HepG2 (cell line): ENCODE measurements around the gene PDZD7. TPM values are rescaled to one million over a fixed set of nuclear protein-coding genes. Genes with fewer than 3 reads are reported as not detected.

Source experiments
- ATAC-seq: fragments of 200-7000 bp; cut with Tn5 transposase; 3 replicates; pipeline ENCODE4 v1.9.1; 2020; ENCODE audit warnings: mild to moderate bottlenecking, moderate library complexity
- BruUV-seq: library from RNA; stranded (reverse); fragments of 400-500 nt; replicated peaks from 2 replicates; lab custom pipeline; 2021; lab: Mats Ljungman, UMichigan
- CTCF ChIA-PET: fragments of 300-600 bp; formaldehyde crosslinking; extraction: SDS; loops from one replicate; lab custom pipeline; 2021; ENCODE audit warnings: low total read pairs, inconsistent platforms, low intra/inter-chr PET ratio; lab: Yijun Ruan, JAX
- POLR2A ChIA-PET: fragments of 350-600 bp; sonication (Branson Sonifier 250); formaldehyde crosslinking; loops from one replicate; lab custom pipeline; 2020; ENCODE audit warnings: antibody characterized with exemption, inconsistent platforms; lab: Yijun Ruan, JAX
- DNase-seq: peaks from one replicate; pipeline ENCODE4 v3.0.0-alpha.2; 2015; ENCODE audit warnings: low spot score
- FAIRE-seq: peaks from 3 replicates; lab custom pipeline; 2011; peaks lifted over from hg19 to GRCh38; lab: Jason Lieb, UNC
- H2AFZ ChIP-seq: one replicate; pipeline ENCODE4 v1.6.1; 2011; ENCODE audit warnings: low read length, inconsistent platforms
- H3K27ac ChIP-seq: fragments of 300-600 bp; 3 replicates; pipeline ENCODE4 v1.8.0; 2011; ENCODE audit warnings: mixed run types, mild to moderate bottlenecking, mixed read lengths, low read length, inconsistent platforms; ENCODE audit not compliant: insufficient read depth; ENCODE audit errors: extremely low read length
- H3K27me3 ChIP-seq, 2 experiments: fragments of 200-600 bp in 1 of 2; 2 replicates in 1 of 2; 3 replicates in 1 of 2; pipeline versions ENCODE4 v1.6.0 to v1.8.0; 2011; ENCODE audit warnings: low read length in 2 of 2, mild to moderate bottlenecking in 2 of 2, moderate library complexity in 2 of 2, inconsistent platforms in 1 of 2; ENCODE audit not compliant: insufficient read depth in 2 of 2, control insufficient read depth in 1 of 2
- H3K36me3 ChIP-seq, 2 experiments: fragments of 200-600 bp in 1 of 2; replicated peaks in 1 of 2; 2 replicates in 1 of 2; 3 replicates in 1 of 2; pipeline versions ENCODE4 v1.5.1 to v1.8.0; 2011; ENCODE audit warnings: low read length in 2 of 2, inconsistent platforms in 1 of 2; ENCODE audit not compliant: insufficient read depth in 2 of 2, control insufficient read depth in 1 of 2
- H3K4me1 ChIP-seq: 2 replicates; pipeline ENCODE4 v1.5.1; 2012; ENCODE audit warnings: low read length, inconsistent platforms; ENCODE audit not compliant: insufficient read depth
- H3K4me2 ChIP-seq: 2 replicates; pipeline ENCODE4 v1.6.0; 2011; ENCODE audit warnings: low read depth, low read length, inconsistent platforms
- H3K4me3 ChIP-seq, 3 experiments: fragments of 200-600 bp in 1 of 3; sonication (generic), shearing (Covaris generic) in 1 of 3; replicated peaks in 1 of 3; 2 replicates each; pipeline ENCODE4 v1.5.1; 2011 to 2016; ENCODE audit warnings: low read length in 3 of 3, inconsistent platforms in 2 of 3, low read depth in 2 of 3, mild to moderate bottlenecking in 2 of 3, control low read depth in 1 of 3, mixed read lengths in 1 of 3; ENCODE audit not compliant: insufficient read depth in 1 of 3
- H3K79me2 ChIP-seq: one replicate; pipeline ENCODE4 v1.6.1; 2011; ENCODE audit warnings: low read length, inconsistent platforms; ENCODE audit not compliant: insufficient read depth
- H3K9ac ChIP-seq: 2 replicates; pipeline ENCODE4 v1.6.0; 2011; ENCODE audit warnings: mild to moderate bottlenecking, low read depth, low read length, inconsistent platforms; ENCODE audit not compliant: insufficient read depth
- H3K9me3 ChIP-seq: 2 replicates; pipeline ENCODE4 v1.5.1; 2012; ENCODE audit warnings: mild to moderate bottlenecking, low read length
- H4K20me1 ChIP-seq: 2 replicates; pipeline ENCODE4 v1.6.0; 2011; ENCODE audit warnings: inconsistent platforms, mild to moderate bottlenecking, low read length, moderate library complexity; ENCODE audit not compliant: insufficient read depth
- AGO1 ChIP-seq: fragments of 200-400 bp; formaldehyde crosslinking; IDR thresholded peaks from 2 replicates; pipeline ENCODE4 v1.6.1; 2017; ENCODE audit warnings: mild to moderate bottlenecking, low read depth, low read length, moderate library complexity; ENCODE audit not compliant: poor library complexity, severe bottlenecking
- AGO2 ChIP-seq: fragments of 200-400 bp; formaldehyde crosslinking; optimal IDR thresholded peaks from 2 replicates; pipeline ENCODE3; 2017; ENCODE audit warnings: mild to moderate bottlenecking, low read depth, low read length, moderate library complexity
- CBFB ChIP-seq: sonication (generic); formaldehyde crosslinking; IDR thresholded peaks from 2 replicates; pipeline ENCODE4 v1.4.0; 2020; ENCODE audit warnings: missing genetic modification reagents
- FOXA1 ChIP-seq, 2 experiments: fragments of 450-650 bp in 1 of 2; sonication (generic) in 1 of 2; formaldehyde crosslinking in 1 of 2; IDR thresholded peaks; 2 replicates each; pipeline versions ENCODE4 v1.4.0 to v1.6.1; 2016 to 2020; ENCODE audit warnings: missing genetic modification reagents in 1 of 2
- MZF1 ChIP-seq: sonication (generic); formaldehyde crosslinking; IDR thresholded peaks from 2 replicates; pipeline ENCODE4 v1.8.1; 2023; ENCODE audit warnings: mild to moderate bottlenecking, missing genetic modification reagents, borderline replicate concordance
- PHF20 ChIP-seq: sonication (generic); formaldehyde crosslinking; IDR thresholded peaks from 2 replicates; pipeline ENCODE4 v1.5.0; 2020; ENCODE audit warnings: mild to moderate bottlenecking, missing genetic modification reagents
- POLR2AphosphoS5 ChIP-seq: IDR thresholded peaks from 2 replicates; pipeline ENCODE4 v1.6.1; 2012; ENCODE audit warnings: low read depth, low read length
- RBFOX2 ChIP-seq: fragments of 200-400 bp; formaldehyde crosslinking; IDR thresholded peaks from 2 replicates; pipeline ENCODE4 v1.6.1; 2017; ENCODE audit warnings: low read depth, mild to moderate bottlenecking, low read length
- ZNF629 ChIP-seq: sonication (generic); formaldehyde crosslinking; conservative IDR thresholded peaks from 2 replicates; pipeline ENCODE4 v1.5.0; 2020; ENCODE audit warnings: missing genetic modification reagents
- WGBS: methylation state at CpG from one replicate; pipeline ENCODE4 v1.1.6; 2017; ENCODE audit warnings: low lambda C conversion rate; 5-methylcytosine and 5-hydroxymethylcytosine counted together
- in situ Hi-C: cut with HindIII; loops from 2 replicates; pipeline ENCODE4 v1.10.0; 2017; ENCODE audit warnings: low pct_unique_long_range_greater_than_20kb; ENCODE audit not compliant: extremely low pct_ligation_motif_present
- intact Hi-C: fragments of 100-400 bp; cut with micrococcal nuclease; formaldehyde crosslinking; loops from one replicate; pipeline ENCODE4 v1.10.0; 2022; ENCODE audit not compliant: unreplicated experiment
- polyA plus RNA-seq, 8 experiments: library from polyadenylated mRNA; depleted of rRNA in 3 of 8; stranded (reverse) in 7 of 8; unstranded in 1 of 8; fragments of >200 nt; fragmentation: Illumina TruSeq in 4 of 8; extraction: Trizol in 4 of 8; gene quantifications; 2 replicates each; pipeline versions ENCODE4 v1.2.1 to v1.2.3, GENCODE V29; 2011 to 2016; ENCODE audit warnings: low read depth in 4 of 8, missing spikeins in 1 of 8, mixed read lengths in 1 of 8; ENCODE audit not compliant: insufficient read depth in 1 of 8
- total RNA-seq, 5 experiments: library from RNA; depleted of rRNA; stranded (reverse); fragments of >200 nt; fragmentation: Illumina TruSeq; extraction: Trizol; gene quantifications; 2 replicates each; pipeline ENCODE4 v1.2.3, GENCODE V29; 2016; ENCODE audit warnings: low read depth in 1 of 5

Gene PDZD7
- total and polyA plus RNA-seq, 2 of the 13 experiments (the other 11 are each of a cell fraction or from before 2014, with no cell fraction given), result 0.58 to 0.73 TPM

DNA sequence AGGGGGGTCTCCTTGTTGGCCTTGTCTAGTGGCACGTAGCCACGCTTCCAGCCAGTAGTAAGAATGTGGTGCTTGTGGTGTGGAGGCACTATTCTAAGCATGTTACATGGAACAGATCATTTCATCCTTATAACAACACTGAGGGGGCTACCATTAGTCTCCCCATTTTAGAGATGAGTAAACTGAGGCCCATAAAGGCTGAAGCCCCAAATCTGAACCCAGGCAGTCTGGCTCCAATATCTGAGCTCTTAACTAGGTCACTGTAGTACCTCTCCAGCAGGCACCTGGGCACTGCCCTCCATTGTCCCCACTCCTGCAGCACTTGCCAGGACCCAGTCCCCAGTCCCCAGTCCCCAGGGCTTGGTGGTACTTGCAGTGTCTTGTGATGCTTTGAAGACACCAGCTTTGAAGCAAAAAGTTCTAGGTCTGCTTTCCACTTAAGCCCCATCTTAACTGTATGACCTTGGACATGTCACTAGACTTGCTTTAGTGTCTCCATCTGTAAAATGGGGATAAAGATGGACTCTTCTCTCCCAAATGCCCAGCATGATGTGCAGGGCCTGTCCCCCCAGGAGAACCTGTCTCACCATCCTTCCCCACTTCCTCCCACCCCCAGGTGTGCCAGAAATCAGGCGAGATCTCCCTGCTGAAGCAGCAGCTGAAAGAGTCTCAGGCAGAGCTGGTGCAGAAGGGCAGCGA is 24.9 kb downstream of the PDZD7 start:
- Histone ChIP-seq H3K9me3 (no peaks in the 10 kb centered on the region), H3K4me2 (no peak overlapping the region), H3K4me1 (peaks cover 53% of the 10 kb centered on the region), H3K79me2 (peaks cover 14% of the 10 kb centered on the region), H4K20me1 (no peaks in the 10 kb centered on the region; the same call in 1 of the 2 replicates), H3K27ac (no peak overlapping the region), H3K36me3 (peaks cover 17 to 43% of the 10 kb centered on the region in 2 experiments; a peak in 4 of 5 replicates), H3K4me3 (no peak overlapping the region), H3K9ac (no peak overlapping the region), H3K27me3 (no peaks in the 10 kb centered on the region), H2AFZ (no peak overlapping the region)
- in situ Hi-C loops (no loop called here), intact Hi-C loops (no loop called here)
- no TSS peak for BruUV-seq
- FAIRE-seq (no peak), ATAC-seq (no peak), DNase-seq (no peak)
- POLR2A ChIA-PET, result interaction anchor here (0.9 to 7.1 kb wide), 2 partner anchors 6 to 19 kb away, joined by 3 to 124 read pairs; partner anchors contain the start of genes LZTS2, MRPL43 and TWNK
- 93% methylated on average over 4 of the region's 4 CpGs for WGBS
- CTCF ChIA-PET, result no interaction called here
- 0 out of 2 replicates have a peak, but pooled peaks have one; percentile 16 for TF ChIP-seq POLR2AphosphoS5
- TF ChIP-seq FOXA1 (IDR thresholded peaks at IDR 0.05), result no peak
- no peak for TF ChIP-seq FOXA1 (CRISPR knock-in tag; IDR thresholded peaks at IDR 0.05)
- TF ChIP-seq CBFB (CRISPR knock-in tag), result no peak
- peak; percentile 81 for TF ChIP-seq ZNF629
- no peak for TF ChIP-seq MZF1 (CRISPR knock-in tag)

DNA sequence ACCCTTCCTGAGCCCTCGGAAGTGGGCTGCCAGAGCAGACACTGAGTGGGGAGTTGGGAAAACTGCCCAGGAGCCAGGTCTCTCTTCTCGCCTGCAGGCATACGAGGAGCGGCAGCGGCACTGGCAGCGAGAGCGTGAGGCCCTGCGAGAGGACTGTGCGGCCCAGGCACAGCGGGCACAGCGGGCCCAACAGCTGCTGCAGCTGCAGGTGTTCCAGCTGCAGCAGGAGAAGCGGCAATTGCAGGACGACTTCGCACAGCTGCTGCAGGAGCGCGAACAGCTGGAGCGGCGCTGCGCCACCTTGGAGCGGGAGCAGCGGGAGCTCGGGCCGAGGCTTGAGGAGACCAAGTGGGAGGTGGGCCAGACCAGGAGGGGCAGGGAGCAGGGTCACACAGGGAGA is 25.6 kb downstream of the PDZD7 start:
- DNase-seq (no peak), FAIRE-seq (no peak), ATAC-seq (no peak)
- over 99% methylated on average over 18 of the region's 23 CpGs for WGBS
- POLR2A ChIA-PET, result no interaction called here
- no TSS peak for BruUV-seq
- peaks cover 21% of the 10 kb centered on the region for H3K79me2 ChIP-seq
- H3K4me2 ChIP-seq, result no peak overlapping the region
- in situ Hi-C loops (no loop called here), intact Hi-C loops (no loop called here)
- peak; percentile 79 for TF ChIP-seq AGO2
- no peak for TF ChIP-seq AGO1
- no peak for TF ChIP-seq PHF20
- TF ChIP-seq RBFOX2, result peak; percentile 64
- H3K9me3 ChIP-seq, result no peaks in the 10 kb centered on the region
- H3K27ac ChIP-seq, result no peak overlapping the region
- H3K4me3 ChIP-seq, result no peak overlapping the region
- no peak overlapping the region for H2AFZ ChIP-seq
- peaks cover 53% of the 10 kb centered on the region for H3K4me1 ChIP-seq
- H3K9ac ChIP-seq, result no peak overlapping the region
- CTCF ChIA-PET, result no interaction called here
- H3K36me3 ChIP-seq, result peaks cover 17 to 43% of the 10 kb centered on the region in 2 experiments; a peak in 4 of 5 replicates
- no peaks in the 10 kb centered on the region; the same call in 1 of the 2 replicates for H4K20me1 ChIP-seq
- H3K27me3 ChIP-seq, result no peaks in the 10 kb centered on the region
